GM13976 (cell line): ENCODE data around the gene LARP1B.
"Not testable (repeated sequence)": the region's sequence is repeated elsewhere in the genome, so short reads cannot be mapped to it uniquely, and the experiment has no call there.

Source experiments
- DNase-seq: peaks from one replicate; pipeline ENCODE4 v3.0.0; 2012; ENCODE audit warnings: low spot score
- CTCF ChIP-seq: IDR thresholded peaks from 2 replicates; pipeline ENCODE4 v1.5.1; 2012; ENCODE audit warnings: borderline replicate concordance, mild to moderate bottlenecking; ENCODE audit not compliant: insufficient read depth; ENCODE audit errors: extremely low read depth, missing control alignments, control extremely low read depth
- in situ Hi-C: fragments of 300-500 bp; cut with MboI; formaldehyde crosslinking; loops from one replicate; pipeline ENCODE4 v1.12.0; 2022; ENCODE audit warnings: low sequenced_read_pairs, mixed read lengths, inconsistent platforms; ENCODE audit not compliant: unreplicated experiment

LARP1B gene

GRCh38 chr4:128060699-128061565 is at the start of gene LARP1B:
LARP1B (plus strand) TSS chr4:128061312; CDS start chr4:128074952, 13,640 bp downstream.
- peak; percentile 98 for DNase-seq
- TF ChIP-seq CTCF = no peak
- in situ Hi-C loops = no loop called here

- no peak for DNase-seq
- no peak for TF ChIP-seq CTCF
- in situ Hi-C loops = no loop called here
These were observed 35.8 kb upstream of the LARP1B start for GRCh38 chr4:128025319-128025718.

GRCh38 chr4:128029907-128030306 is 31.2 kb upstream of the LARP1B start:
- no peak for TF ChIP-seq CTCF
- in situ Hi-C loops = no loop called here
- DNase-seq = no peak

GRCh38 chr4:128031756-128032384 is 29.2 kb upstream of the LARP1B start:
- no peak for DNase-seq
- no peak for TF ChIP-seq CTCF
- in situ Hi-C loops = no loop called here

- no peak for DNase-seq
- in situ Hi-C loops = no loop called here
- TF ChIP-seq CTCF = no peak
These were observed 21.5 kb upstream of the LARP1B start for GRCh38 chr4:128039568-128039967.

- DNase-seq, in situ Hi-C loops: not testable (repeated sequence)
These were observed 14.1 kb upstream of the LARP1B start for GRCh38 chr4:128047019-128047418.

GRCh38 chr4:128047514-128047913 is 13.6 kb upstream of the LARP1B start:
- in situ Hi-C loops, DNase-seq: not testable (repeated sequence)

GRCh38 chr4:128051229-128051628 is 9.9 kb upstream of the LARP1B start:
- not testable (repeated sequence) for DNase-seq

GRCh38 chr4:128054907-128055306 is 6.2 kb upstream of the LARP1B start:
- in situ Hi-C loops, DNase-seq: not testable (repeated sequence)

More at GRCh38 chr4:128051229-128051628, 9.9 kb upstream of the LARP1B start:
- in situ Hi-C loops = not testable (repeated sequence)

GRCh38 chr4:128055441-128056206 is 5.5 kb upstream of the LARP1B start:
- in situ Hi-C loops, DNase-seq: not testable (repeated sequence)
